Breast epithelium (tissue), 3 donors: Measurements from ENCODE around the gene B3GNT7.

ENCODE experiments used
- CTCF ChIP-seq, 3 donors: fragments of 450-650 bp; IDR thresholded peaks; one replicate each; pipeline ENCODE4 v1.5.1; 2016 to 2017; ENCODE audit warnings: antibody characterized with exemption in 3 of 3, mild to moderate bottlenecking in 3 of 3, moderate library complexity in 3 of 3
- POLR2A ChIP-seq: fragments of 450-650 bp; IDR thresholded peaks from one replicate; pipeline ENCODE4 v1.6.1; 2016; ENCODE audit warnings: antibody characterized with exemption, mild to moderate bottlenecking, moderate library complexity

GRCh38 chr2:231390667-231391066 lies 4.8 kb upstream of the B3GNT7 start:
- TF ChIP-seq CTCF (IDR thresholded peaks at IDR 0.05) = no peak
- TF ChIP-seq POLR2A = no peak
